ENCODE results near the gene HEMGN.
"Not testable (repeated sequence)": the region's sequence is repeated elsewhere in the genome, so short reads cannot be mapped to it uniquely, and the experiment has no call there.

DNA sequence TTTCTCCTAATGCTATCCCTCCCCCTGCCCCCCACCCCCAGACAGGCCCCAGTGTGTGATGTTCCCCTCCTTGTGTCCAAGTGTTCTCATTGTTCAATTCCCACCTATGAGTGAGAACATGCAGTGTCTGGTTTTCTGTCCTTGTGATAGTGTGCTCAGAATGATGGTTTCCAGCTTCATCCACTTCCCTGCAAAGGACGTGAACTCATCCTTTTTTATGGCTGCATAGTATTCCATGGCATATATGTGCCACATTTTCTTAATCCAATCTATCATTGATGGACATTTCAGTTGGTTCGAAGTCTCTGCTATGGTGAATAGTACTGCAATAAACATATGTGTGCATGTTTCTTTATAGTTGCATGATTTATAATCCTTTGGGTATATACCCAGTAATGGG is 7.5 kb upstream of the HEMGN start:
- TF ChIP-seq, protein P1, sequence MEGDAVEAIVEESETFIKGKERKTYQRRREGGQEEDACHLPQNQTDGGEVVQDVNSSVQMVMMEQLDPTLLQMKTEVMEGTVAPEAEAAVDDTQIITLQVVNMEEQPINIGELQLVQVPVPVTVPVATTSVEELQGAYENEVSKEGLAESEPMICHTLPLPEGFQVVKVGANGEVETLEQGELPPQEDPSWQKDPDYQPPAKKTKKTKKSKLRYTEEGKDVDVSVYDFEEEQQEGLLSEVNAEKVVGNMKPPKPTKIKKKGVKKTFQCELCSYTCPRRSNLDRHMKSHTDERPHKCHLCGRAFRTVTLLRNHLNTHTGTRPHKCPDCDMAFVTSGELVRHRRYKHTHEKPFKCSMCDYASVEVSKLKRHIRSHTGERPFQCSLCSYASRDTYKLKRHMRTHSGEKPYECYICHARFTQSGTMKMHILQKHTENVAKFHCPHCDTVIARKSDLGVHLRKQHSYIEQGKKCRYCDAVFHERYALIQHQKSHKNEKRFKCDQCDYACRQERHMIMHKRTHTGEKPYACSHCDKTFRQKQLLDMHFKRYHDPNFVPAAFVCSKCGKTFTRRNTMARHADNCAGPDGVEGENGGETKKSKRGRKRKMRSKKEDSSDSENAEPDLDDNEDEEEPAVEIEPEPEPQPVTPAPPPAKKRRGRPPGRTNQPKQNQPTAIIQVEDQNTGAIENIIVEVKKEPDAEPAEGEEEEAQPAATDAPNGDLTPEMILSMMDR (conservative IDR thresholded peaks at IDR 0.05): not testable (repeated sequence)
- not testable (repeated sequence) for TF ChIP-seq ZFX (IDR thresholded peaks at IDR 0.05)
